HEK293 (cell line): ENCODE measurements around the gene PTPRO.

Experiments
- CTCF ChIA-PET: fragments of 350-600 bp; formaldehyde crosslinking; extraction: SDS; loops from one replicate; lab custom pipeline; 2021; ENCODE audit warnings: antibody characterized with exemption; lab: Yijun Ruan, JAX
- POLR2A ChIA-PET: fragments of 300-600 bp; formaldehyde crosslinking; extraction: SDS; loops from one replicate; lab custom pipeline; 2020; ENCODE audit warnings: antibody characterized with exemption, inconsistent platforms; lab: Yijun Ruan, JAX
- H3K27ac ChIP-seq: fragments of 200-500 bp; sonication (Bioruptor generic); 2 replicates; pipeline ENCODE4 v1.5.1; 2014; ENCODE audit warnings: low read depth, low read length, control low read depth, inconsistent platforms; ENCODE audit errors: extremely low read depth
- H3K36me3 ChIP-seq, 2 experiments: fragments of 200-500 bp in 1 of 2; sonication (Bioruptor generic) in 1 of 2; 1 replicate in 1 of 2; 2 replicates in 1 of 2; pipeline ENCODE4 v1.5.1; 2014 to 2017; ENCODE audit warnings: inconsistent platforms in 2 of 2, low read length in 2 of 2; ENCODE audit not compliant: control insufficient read depth in 2 of 2, insufficient read depth in 1 of 2
- H3K4me1 ChIP-seq: fragments of 200-500 bp; sonication (Bioruptor generic); 2 replicates; pipeline ENCODE4 v1.5.1; 2014; ENCODE audit warnings: mild to moderate bottlenecking, low read length, inconsistent platforms; ENCODE audit not compliant: control insufficient read depth, insufficient read depth
- H3K4me3 ChIP-seq: 2 replicates; pipeline ENCODE4 v1.5.1; 2011; ENCODE audit warnings: low read depth, mild to moderate bottlenecking, control low read depth, low read length, moderate library complexity
- H3K9me3 ChIP-seq: fragments of 200-500 bp; sonication (Bioruptor generic); 2 replicates; pipeline ENCODE4 v1.5.1; 2014; ENCODE audit warnings: low read depth, low read length, inconsistent platforms; ENCODE audit not compliant: control insufficient read depth, insufficient read depth
- MYNN ChIP-seq: fragments of 450-650 bp; formaldehyde crosslinking; IDR thresholded peaks from 2 replicates; pipeline ENCODE4 v1.5.1; 2016; ENCODE audit warnings: missing biosample characterization, missing genetic modification characterization, borderline replicate concordance
- RBAK ChIP-seq: fragments of 450-650 bp; formaldehyde crosslinking; IDR thresholded peaks from 2 replicates; pipeline ENCODE4 v1.5.1; 2016; ENCODE audit warnings: missing biosample characterization, missing genetic modification characterization
- SP7 ChIP-seq: fragments of 450-650 bp; formaldehyde crosslinking; IDR thresholded peaks from 2 replicates; pipeline ENCODE4 v1.5.1; 2016; ENCODE audit warnings: missing biosample characterization, missing genetic modification characterization
- TCF7L2 ChIP-seq: IDR thresholded peaks from 2 replicates; pipeline ENCODE4 v1.6.1; 2011; ENCODE audit warnings: low read depth, mild to moderate bottlenecking, inconsistent platforms, low read length, moderate library complexity, borderline replicate concordance
- WT1 ChIP-seq: fragments of 450-650 bp; formaldehyde crosslinking; IDR thresholded peaks from 2 replicates; pipeline ENCODE4 v1.5.1; 2016; ENCODE audit warnings: missing biosample characterization, missing genetic modification characterization
- ZBTB20 ChIP-seq: fragments of 450-650 bp; formaldehyde crosslinking; IDR thresholded peaks from 2 replicates; pipeline ENCODE4 v1.5.1; 2016; ENCODE audit warnings: missing biosample characterization, missing genetic modification characterization
- ZNF16 ChIP-seq: fragments of 450-650 bp; formaldehyde crosslinking; IDR thresholded peaks from 2 replicates; pipeline ENCODE4 v1.5.1; 2016; ENCODE audit warnings: low read depth, missing biosample characterization, missing genetic modification characterization
- ZNF24 ChIP-seq: fragments of 450-650 bp; formaldehyde crosslinking; IDR thresholded peaks from 2 replicates; pipeline ENCODE4 v1.5.1; 2016; ENCODE audit warnings: missing biosample characterization, missing genetic modification characterization
- ZNF416 ChIP-seq: fragments of 450-650 bp; formaldehyde crosslinking; IDR thresholded peaks from 2 replicates; pipeline ENCODE4 v1.5.1; 2016; ENCODE audit warnings: missing biosample characterization, missing genetic modification characterization
- ZNF548 ChIP-seq: fragments of 450-650 bp; formaldehyde crosslinking; IDR thresholded peaks from 2 replicates; pipeline ENCODE4 v1.5.1; 2016; ENCODE audit warnings: missing biosample characterization, missing genetic modification characterization
- ZNF654 ChIP-seq: fragments of 450-650 bp; formaldehyde crosslinking; IDR thresholded peaks from 2 replicates; pipeline ENCODE4 v1.5.1; 2016; ENCODE audit warnings: low read depth, missing biosample characterization, missing genetic modification characterization
- TF ChIP-seq, protein P1 (sequence below): fragments of 450-650 bp; formaldehyde crosslinking; IDR thresholded peaks from 2 replicates; pipeline ENCODE4 v1.5.1; 2016; ENCODE audit warnings: missing biosample characterization, missing genetic modification characterization
- TF ChIP-seq, protein P2 (sequence below): fragments of 450-650 bp; formaldehyde crosslinking; IDR thresholded peaks from 2 replicates; pipeline ENCODE4 v1.5.1; 2016; ENCODE audit warnings: missing biosample characterization, missing genetic modification characterization, borderline replicate concordance
- TF ChIP-seq, protein P3 (sequence below): fragments of 450-650 bp; formaldehyde crosslinking; IDR thresholded peaks from 2 replicates; pipeline ENCODE4 v1.5.1; 2016; ENCODE audit warnings: missing biosample characterization, missing genetic modification characterization
- TF ChIP-seq, protein P4 (sequence below): fragments of 450-650 bp; formaldehyde crosslinking; IDR thresholded peaks from 2 replicates; pipeline ENCODE4 v1.5.1; 2016; ENCODE audit warnings: missing biosample characterization, missing genetic modification characterization
- TF ChIP-seq, protein P5 (sequence below): IDR thresholded peaks from 2 replicates; pipeline ENCODE4 v1.6.1; 2011; ENCODE audit warnings: mild to moderate bottlenecking, low read depth, low read length, borderline replicate concordance
- TF ChIP-seq, protein P6 (sequence below): fragments of 450-650 bp; formaldehyde crosslinking; conservative IDR thresholded peaks from 2 replicates; pipeline ENCODE4 v1.5.1; 2016; ENCODE audit warnings: low read depth, missing biosample characterization, missing genetic modification characterization
- TF ChIP-seq, protein P7 (sequence below): fragments of 450-650 bp; formaldehyde crosslinking; IDR thresholded peaks from 2 replicates; pipeline ENCODE4 v1.5.1; 2016; ENCODE audit warnings: missing biosample characterization, missing genetic modification characterization

Gene PTPRO

DNA sequence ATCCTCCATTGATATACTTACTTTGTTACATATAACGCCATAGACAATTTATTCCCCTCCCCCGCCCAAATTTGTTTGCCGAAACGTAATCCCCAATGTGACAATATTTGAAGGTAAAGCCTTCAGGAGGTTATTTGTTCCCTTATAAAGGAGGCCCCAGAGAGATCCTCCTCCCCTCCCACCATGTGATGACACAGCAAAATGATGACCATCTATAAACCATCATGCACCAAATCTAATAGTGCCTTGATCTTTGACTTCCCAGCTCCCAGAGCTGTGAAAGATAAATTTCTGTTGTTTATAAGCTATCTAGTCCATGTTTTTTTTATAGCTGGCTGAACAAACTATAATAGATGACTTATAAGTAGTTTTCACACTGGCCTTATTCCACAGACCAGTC lies 122.2 kb downstream of the PTPRO start:
- H3K4me1 ChIP-seq = no peaks in the 10 kb centered on the region
- ChIA-PET CTCF (no interaction called here), POLR2A (no interaction called here)
- H3K36me3 ChIP-seq = no peaks in the 10 kb centered on the region
- H3K27ac ChIP-seq = no peak overlapping the region
- no peak for TF ChIP-seq ZBTB20 (tag by site-specific recombination)
- TF ChIP-seq, protein P1, sequence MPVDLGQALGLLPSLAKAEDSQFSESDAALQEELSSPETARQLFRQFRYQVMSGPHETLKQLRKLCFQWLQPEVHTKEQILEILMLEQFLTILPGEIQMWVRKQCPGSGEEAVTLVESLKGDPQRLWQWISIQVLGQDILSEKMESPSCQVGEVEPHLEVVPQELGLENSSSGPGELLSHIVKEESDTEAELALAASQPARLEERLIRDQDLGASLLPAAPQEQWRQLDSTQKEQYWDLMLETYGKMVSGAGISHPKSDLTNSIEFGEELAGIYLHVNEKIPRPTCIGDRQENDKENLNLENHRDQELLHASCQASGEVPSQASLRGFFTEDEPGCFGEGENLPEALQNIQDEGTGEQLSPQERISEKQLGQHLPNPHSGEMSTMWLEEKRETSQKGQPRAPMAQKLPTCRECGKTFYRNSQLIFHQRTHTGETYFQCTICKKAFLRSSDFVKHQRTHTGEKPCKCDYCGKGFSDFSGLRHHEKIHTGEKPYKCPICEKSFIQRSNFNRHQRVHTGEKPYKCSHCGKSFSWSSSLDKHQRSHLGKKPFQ = no peak
- no peak for TF ChIP-seq ZNF654 (tag by site-specific recombination)
- TF ChIP-seq TCF7L2 = no peak
- no peak for TF ChIP-seq ZNF416
- no peak for TF ChIP-seq ZNF16 (tag by site-specific recombination)
- no peak for TF ChIP-seq ZNF548
- TF ChIP-seq WT1 = no peak
- TF ChIP-seq, protein P2, sequence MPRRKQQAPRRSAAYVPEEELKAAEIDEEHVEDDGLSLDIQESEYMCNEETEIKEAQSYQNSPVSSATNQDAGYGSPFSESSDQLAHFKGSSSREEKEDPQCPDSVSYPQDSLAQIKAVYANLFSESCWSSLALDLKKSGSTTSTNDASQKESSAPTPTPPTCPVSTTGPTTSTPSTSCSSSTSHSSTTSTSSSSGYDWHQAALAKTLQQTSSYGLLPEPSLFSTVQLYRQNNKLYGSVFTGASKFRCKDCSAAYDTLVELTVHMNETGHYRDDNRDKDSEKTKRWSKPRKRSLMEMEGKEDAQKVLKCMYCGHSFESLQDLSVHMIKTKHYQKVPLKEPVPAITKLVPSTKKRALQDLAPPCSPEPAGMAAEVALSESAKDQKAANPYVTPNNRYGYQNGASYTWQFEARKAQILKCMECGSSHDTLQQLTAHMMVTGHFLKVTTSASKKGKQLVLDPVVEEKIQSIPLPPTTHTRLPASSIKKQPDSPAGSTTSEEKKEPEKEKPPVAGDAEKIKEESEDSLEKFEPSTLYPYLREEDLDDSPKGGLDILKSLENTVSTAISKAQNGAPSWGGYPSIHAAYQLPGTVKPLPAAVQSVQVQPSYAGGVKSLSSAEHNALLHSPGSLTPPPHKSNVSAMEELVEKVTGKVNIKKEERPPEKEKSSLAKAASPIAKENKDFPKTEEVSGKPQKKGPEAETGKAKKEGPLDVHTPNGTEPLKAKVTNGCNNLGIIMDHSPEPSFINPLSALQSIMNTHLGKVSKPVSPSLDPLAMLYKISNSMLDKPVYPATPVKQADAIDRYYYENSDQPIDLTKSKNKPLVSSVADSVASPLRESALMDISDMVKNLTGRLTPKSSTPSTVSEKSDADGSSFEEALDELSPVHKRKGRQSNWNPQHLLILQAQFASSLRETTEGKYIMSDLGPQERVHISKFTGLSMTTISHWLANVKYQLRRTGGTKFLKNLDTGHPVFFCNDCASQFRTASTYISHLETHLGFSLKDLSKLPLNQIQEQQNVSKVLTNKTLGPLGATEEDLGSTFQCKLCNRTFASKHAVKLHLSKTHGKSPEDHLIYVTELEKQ = no peak
- TF ChIP-seq MYNN = no peak
- TF ChIP-seq ZNF24 (tag by site-specific recombination) = no peak
- TF ChIP-seq, protein P3, sequence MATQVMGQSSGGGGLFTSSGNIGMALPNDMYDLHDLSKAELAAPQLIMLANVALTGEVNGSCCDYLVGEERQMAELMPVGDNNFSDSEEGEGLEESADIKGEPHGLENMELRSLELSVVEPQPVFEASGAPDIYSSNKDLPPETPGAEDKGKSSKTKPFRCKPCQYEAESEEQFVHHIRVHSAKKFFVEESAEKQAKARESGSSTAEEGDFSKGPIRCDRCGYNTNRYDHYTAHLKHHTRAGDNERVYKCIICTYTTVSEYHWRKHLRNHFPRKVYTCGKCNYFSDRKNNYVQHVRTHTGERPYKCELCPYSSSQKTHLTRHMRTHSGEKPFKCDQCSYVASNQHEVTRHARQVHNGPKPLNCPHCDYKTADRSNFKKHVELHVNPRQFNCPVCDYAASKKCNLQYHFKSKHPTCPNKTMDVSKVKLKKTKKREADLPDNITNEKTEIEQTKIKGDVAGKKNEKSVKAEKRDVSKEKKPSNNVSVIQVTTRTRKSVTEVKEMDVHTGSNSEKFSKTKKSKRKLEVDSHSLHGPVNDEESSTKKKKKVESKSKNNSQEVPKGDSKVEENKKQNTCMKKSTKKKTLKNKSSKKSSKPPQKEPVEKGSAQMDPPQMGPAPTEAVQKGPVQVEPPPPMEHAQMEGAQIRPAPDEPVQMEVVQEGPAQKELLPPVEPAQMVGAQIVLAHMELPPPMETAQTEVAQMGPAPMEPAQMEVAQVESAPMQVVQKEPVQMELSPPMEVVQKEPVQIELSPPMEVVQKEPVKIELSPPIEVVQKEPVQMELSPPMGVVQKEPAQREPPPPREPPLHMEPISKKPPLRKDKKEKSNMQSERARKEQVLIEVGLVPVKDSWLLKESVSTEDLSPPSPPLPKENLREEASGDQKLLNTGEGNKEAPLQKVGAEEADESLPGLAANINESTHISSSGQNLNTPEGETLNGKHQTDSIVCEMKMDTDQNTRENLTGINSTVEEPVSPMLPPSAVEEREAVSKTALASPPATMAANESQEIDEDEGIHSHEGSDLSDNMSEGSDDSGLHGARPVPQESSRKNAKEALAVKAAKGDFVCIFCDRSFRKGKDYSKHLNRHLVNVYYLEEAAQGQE (tag by site-specific recombination) = no peak
- no peak for TF ChIP-seq SP7 (tag by site-specific recombination)
- TF ChIP-seq, protein P4, sequence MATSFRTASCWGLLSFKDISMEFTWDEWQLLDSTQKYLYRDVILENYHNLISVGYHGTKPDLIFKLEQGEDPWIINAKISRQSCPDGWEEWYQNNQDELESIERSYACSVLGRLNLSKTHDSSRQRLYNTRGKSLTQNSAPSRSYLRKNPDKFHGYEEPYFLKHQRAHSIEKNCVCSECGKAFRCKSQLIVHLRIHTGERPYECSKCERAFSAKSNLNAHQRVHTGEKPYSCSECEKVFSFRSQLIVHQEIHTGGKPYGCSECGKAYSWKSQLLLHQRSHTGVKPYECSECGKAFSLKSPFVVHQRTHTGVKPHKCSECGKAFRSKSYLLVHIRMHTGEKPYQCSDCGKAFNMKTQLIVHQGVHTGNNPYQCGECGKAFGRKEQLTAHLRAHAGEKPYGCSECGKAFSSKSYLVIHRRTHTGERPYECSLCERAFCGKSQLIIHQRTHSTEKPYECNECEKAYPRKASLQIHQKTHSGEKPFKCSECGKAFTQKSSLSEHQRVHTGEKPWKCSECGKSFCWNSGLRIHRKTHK (tag by site-specific recombination) = no peak
- no peak for TF ChIP-seq RBAK
- H3K9me3 ChIP-seq = no peaks in the 10 kb centered on the region
- H3K4me3 ChIP-seq = no peak overlapping the region

DNA sequence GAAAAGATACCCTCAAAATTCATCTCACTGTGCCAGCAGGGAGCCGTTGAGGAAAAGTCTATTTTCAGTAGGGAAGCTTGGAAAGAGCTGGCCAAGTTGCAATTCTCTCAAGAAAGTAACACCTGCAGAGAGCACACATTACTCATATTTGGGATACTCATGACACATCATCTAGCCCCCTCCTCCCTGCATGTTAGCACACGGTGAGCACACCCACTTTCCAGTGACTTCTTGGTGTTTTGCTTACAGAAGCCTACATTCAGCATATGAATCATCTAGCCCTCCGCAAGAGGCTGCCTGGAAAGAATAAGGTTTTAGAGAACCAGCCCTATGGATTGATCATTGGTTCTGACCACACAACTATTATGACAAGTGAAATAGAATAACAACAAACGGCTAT lies 124.5 kb downstream of the PTPRO start:
- H3K36me3 ChIP-seq = no peaks in the 10 kb centered on the region
- TF ChIP-seq, protein P5, sequence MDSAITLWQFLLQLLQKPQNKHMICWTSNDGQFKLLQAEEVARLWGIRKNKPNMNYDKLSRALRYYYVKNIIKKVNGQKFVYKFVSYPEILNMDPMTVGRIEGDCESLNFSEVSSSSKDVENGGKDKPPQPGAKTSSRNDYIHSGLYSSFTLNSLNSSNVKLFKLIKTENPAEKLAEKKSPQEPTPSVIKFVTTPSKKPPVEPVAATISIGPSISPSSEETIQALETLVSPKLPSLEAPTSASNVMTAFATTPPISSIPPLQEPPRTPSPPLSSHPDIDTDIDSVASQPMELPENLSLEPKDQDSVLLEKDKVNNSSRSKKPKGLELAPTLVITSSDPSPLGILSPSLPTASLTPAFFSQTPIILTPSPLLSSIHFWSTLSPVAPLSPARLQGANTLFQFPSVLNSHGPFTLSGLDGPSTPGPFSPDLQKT = no peak
- TF ChIP-seq, protein P6, sequence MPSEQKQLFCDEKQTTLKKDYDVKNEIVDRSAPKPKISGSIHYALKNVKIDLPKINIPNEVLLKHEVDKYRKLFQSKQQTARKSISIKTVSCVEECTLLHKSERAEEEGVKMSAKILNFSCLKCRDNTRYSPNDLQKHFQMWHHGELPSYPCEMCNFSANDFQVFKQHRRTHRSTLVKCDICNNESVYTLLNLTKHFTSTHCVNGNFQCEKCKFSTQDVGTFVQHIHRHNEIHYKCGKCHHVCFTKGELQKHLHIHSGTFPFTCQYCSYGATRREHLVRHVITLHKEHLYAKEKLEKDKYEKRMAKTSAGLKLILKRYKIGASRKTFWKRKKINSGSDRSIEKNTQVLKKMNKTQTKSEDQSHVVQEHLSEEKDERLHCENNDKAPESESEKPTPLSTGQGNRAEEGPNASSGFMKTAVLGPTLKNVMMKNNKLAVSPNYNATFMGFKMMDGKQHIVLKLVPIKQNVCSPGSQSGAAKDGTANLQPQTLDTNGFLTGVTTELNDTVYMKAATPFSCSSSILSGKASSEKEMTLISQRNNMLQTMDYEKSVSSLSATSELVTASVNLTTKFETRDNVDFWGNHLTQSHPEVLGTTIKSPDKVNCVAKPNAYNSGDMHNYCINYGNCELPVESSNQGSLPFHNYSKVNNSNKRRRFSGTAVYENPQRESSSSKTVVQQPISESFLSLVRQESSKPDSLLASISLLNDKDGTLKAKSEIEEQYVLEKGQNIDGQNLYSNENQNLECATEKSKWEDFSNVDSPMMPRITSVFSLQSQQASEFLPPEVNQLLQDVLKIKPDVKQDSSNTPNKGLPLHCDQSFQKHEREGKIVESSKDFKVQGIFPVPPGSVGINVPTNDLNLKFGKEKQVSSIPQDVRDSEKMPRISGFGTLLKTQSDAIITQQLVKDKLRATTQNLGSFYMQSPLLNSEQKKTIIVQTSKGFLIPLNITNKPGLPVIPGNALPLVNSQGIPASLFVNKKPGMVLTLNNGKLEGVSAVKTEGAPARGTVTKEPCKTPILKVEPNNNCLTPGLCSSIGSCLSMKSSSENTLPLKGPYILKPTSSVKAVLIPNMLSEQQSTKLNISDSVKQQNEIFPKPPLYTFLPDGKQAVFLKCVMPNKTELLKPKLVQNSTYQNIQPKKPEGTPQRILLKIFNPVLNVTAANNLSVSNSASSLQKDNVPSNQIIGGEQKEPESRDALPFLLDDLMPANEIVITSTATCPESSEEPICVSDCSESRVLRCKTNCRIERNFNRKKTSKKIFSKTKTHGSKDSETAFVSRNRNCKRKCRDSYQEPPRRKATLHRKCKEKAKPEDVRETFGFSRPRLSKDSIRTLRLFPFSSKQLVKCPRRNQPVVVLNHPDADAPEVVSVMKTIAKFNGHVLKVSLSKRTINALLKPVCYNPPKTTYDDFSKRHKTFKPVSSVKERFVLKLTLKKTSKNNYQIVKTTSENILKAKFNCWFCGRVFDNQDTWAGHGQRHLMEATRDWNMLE (tag by site-specific recombination) = no peak
- TF ChIP-seq, protein P7, sequence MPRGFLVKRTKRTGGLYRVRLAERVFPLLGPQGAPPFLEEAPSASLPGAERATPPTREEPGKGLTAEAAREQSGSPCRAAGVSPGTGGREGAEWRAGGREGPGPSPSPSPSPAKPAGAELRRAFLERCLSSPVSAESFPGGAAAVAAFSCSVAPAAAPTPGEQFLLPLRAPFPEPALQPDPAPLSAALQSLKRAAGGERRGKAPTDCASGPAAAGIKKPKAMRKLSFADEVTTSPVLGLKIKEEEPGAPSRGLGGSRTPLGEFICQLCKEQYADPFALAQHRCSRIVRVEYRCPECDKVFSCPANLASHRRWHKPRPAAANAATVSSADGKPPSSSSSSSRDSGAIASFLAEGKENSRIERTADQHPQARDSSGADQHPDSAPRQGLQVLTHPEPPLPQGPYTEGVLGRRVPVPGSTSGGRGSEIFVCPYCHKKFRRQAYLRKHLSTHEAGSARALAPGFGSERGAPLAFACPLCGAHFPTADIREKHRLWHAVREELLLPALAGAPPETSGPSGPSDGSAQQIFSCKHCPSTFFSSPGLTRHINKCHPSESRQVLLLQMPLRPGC (tag by site-specific recombination) = no peak

More for the DNA sequence above, 124.5 kb downstream of the PTPRO start:
- Histone ChIP-seq H3K4me1 (no peaks in the 10 kb centered on the region), H3K4me3 (no peak overlapping the region), H3K27ac (no peak overlapping the region), H3K9me3 (no peaks in the 10 kb centered on the region)
- POLR2A ChIA-PET = no interaction called here
- CTCF ChIA-PET = no interaction called here
